ENCODE results near the gene SLC12A7. TPM values are rescaled to one million over a fixed set of nuclear protein-coding genes. Genes with fewer than 3 reads are reported as not detected.

Gene SLC12A7
- total RNA-seq, 4 donors from 2014 or later: 4.6 to 49.8 (median 15.8) TPM

DNA sequence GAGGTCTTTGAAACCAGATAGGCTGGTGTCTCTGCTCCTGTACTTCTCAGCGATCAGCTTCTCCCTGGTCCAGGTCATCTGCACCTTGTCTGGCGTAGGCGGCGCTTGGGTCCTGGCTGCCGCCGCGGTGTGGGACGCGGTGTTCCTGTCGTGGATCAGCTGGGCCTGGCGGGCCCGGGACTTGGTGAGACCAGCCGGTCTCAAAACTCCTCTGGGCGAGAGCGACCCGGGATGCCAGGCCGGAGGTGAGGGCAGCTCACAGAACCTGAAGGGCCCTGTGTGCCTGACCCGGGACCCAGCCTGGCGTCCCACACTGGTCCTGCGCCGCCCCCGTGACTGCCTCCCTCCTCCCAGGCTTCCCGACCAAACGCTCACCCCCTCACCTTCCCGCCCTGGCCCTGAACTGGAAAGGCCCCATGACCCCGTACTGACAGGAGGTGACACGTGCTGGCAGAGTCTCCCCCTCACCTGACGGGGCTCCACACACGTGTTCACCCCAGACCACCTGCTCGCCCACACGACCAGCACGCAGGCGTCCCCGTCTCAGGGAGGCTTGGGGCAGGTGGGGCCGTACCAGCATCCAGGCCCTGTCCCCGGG, 54.3 kb downstream of the SLC12A7 start:
- DNase-seq: no peak
- Histone ChIP-seq H3K27ac (no peak overlapping the region), H3K4me1 (no peaks in the 10 kb centered on the region), H3K27me3 (no peaks in the 10 kb centered on the region), H3K36me3 (no peaks in the 10 kb centered on the region), H3K9me3 (no peaks in the 10 kb centered on the region), H3K4me3 (no peak overlapping the region)
- TF ChIP-seq, protein P1, sequence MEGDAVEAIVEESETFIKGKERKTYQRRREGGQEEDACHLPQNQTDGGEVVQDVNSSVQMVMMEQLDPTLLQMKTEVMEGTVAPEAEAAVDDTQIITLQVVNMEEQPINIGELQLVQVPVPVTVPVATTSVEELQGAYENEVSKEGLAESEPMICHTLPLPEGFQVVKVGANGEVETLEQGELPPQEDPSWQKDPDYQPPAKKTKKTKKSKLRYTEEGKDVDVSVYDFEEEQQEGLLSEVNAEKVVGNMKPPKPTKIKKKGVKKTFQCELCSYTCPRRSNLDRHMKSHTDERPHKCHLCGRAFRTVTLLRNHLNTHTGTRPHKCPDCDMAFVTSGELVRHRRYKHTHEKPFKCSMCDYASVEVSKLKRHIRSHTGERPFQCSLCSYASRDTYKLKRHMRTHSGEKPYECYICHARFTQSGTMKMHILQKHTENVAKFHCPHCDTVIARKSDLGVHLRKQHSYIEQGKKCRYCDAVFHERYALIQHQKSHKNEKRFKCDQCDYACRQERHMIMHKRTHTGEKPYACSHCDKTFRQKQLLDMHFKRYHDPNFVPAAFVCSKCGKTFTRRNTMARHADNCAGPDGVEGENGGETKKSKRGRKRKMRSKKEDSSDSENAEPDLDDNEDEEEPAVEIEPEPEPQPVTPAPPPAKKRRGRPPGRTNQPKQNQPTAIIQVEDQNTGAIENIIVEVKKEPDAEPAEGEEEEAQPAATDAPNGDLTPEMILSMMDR (IDR thresholded peaks at IDR 0.05): no peak
- TF ChIP-seq POLR2A (IDR thresholded peaks at IDR 0.05): no peak
- intact Hi-C loops (cut with DNase I; ENCODE audit: low total_unique reads): no loop called here

DNA sequence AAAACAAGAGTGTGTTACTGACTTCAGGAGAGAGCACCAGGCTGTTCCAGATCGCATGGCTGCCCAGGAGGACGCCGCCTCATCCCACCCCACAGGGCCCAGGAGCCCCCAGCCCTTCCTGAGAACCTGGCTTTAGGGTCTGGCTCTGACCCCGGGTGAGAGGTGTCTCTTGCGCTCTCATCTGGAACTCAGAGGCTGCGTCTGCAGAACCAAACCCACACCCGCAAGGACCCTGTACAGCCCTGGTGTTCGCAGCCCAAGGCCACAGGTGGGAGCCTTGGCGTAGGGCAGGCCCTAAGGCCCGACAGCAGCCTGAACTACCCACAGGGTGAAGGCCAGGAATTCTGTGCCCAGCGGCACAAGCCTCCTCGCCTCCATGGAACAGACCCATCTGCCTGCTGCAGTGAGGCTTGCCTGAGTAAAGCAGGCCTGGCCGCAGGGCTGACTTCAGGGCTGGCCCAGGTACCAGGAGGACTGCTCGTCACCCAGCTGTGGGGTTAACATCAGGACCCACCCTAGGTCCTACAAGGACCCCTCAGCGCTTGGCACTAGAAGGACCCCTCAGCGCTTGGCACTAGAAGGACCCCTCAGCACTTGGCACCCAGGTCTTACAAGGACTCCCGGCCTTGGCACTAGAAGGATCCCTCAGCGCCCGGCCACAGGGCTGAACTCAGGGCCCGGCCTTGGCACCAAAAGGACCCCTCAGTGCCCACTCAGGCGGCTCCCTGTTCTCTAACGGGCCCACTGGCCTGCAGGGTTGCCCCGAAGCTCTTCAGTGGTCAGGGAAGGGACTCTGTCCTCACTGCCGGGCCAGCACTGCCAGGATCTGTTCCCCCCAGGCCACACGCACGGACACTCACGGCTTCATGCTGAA, 55.0 kb downstream of the SLC12A7 start:
- TF ChIP-seq, protein P1 (IDR thresholded peaks at IDR 0.05): no peak
- TF ChIP-seq POLR2A (IDR thresholded peaks at IDR 0.05): no peak
- Histone ChIP-seq H3K4me1 (no peaks in the 10 kb centered on the region), H3K4me3 (no peak overlapping the region), H3K27ac (no peak overlapping the region), H3K36me3 (no peaks in the 10 kb centered on the region), H3K27me3 (no peaks in the 10 kb centered on the region), H3K9me3 (no peaks in the 10 kb centered on the region)
- intact Hi-C loops (cut with DNase I; ENCODE audit: low total_unique reads): no loop called here
- DNase-seq: no peak

DNA sequence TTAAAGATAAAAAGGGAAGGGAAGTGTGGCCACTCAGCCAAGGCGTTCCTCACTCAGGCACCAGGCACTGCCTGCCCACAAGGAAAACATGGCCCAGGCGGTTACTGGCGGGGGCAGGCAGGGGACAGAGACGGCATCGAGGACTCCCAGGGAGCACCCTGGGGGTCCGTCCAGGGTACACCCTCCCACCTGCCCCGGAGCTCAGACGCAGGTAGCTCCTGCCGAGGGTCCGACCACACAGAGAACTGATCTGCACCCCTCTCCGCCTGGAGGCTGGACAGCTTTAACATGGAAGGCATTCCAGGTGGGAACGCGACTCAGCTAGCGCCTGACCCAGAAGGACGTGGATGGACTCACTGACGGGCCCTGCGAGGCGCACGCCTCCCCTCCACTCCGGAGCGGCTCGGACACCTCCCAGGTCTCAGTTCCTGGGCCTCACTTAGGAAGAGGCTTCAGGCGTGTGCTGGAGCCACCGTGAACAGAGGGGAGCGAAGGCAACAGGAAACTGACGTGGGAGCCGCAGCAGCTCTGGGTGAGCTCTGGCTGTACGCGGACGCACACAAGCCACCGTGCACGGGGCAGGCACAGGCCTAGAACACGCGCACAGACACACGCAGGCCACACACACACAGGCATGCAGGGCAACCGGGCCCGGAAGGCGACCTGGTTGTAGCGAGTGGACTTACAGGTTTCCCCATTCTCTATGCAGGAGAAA, 55.8 kb downstream of the SLC12A7 start:
- no peaks in the 10 kb centered on the region for H3K27me3 ChIP-seq
- H3K9me3 ChIP-seq: no peaks in the 10 kb centered on the region
- no peaks in the 10 kb centered on the region for H3K4me1 ChIP-seq
- H3K27ac ChIP-seq: no peak overlapping the region
- TF ChIP-seq POLR2A (IDR thresholded peaks at IDR 0.05): no peak
- TF ChIP-seq, protein P1 (IDR thresholded peaks at IDR 0.05): no peak
- intact Hi-C loops (cut with DNase I; ENCODE audit: low total_unique reads): no loop called here
- no peak overlapping the region for H3K4me3 ChIP-seq
- no peak for DNase-seq
- no peaks in the 10 kb centered on the region for H3K36me3 ChIP-seq

DNA sequence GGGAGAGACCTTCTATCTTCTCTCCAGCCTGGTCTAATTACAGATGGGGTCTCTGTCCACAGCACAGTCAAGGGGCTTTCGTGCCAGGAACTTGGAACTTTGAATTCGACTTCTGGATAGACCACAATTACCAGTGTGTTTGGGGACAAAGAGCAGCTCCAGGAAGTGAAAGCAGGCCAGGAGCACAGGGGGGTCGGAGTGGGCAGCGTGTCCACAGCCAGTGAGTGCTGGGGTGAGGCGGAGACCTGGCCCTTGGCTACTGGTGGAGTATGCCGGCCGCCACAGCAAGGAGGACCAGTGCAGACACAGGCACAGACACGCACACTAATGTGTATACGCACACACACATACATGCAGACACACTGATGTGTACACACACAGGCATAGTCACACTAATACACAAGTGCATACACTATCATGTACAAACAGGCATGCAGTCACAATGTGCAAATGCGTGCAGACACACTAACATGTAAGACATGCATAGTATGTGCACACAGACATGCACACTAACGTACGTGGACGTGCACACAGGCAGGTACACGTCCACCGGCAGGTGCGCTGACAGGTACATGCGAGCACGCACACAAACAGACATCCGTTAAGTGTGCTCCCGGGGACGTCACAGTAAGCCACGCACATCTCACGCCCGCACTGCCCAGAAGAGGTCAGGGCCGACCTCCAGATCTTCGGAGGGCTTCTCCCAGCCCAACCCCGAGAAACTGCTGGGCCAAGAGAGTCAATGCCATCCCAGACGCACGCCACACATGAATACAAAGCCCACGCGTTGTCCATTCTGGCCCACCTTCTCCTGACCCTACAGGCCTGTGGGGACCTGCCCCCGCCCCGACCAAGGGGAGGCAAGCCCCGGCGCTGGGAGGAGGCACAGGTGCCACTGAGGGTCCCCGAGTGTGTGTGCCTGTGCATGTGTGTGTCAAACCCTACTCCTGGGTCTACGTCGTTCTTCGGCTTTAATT, 56.8 kb downstream of the SLC12A7 start:
- Histone ChIP-seq H3K27ac (no peak overlapping the region), H3K4me3 (no peak overlapping the region), H3K27me3 (no peaks in the 10 kb centered on the region), H3K9me3 (no peaks in the 10 kb centered on the region), H3K36me3 (no peaks in the 10 kb centered on the region), H3K4me1 (no peaks in the 10 kb centered on the region)
- TF ChIP-seq, protein P1 (IDR thresholded peaks at IDR 0.05): no peak
- TF ChIP-seq POLR2A (IDR thresholded peaks at IDR 0.05): no peak
- intact Hi-C loops (cut with DNase I; ENCODE audit: low total_unique reads): no loop called here
- no peak for DNase-seq
